ENCODE data around the gene IPP.

DNA sequence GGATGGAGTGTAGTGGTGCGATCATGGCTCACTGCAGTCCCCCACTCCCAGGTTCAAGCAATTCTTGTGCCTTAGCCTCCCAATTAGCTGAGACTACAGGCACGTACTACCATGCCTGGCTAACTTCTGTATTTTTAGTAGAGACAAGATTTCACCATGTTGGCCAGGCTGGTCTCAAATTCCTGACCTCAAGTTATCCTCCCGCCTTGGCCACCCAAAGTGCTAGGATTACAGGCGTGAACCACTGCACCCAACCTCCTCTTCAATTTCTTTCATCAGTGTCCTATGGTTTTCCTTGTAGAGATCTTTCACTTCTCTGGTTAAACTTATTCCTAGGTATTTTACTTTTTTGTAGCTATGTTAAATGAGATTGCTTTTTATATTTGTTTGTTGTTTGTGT is 42.3 kb upstream of the IPP start:
- TF ChIP-seq, protein P1, sequence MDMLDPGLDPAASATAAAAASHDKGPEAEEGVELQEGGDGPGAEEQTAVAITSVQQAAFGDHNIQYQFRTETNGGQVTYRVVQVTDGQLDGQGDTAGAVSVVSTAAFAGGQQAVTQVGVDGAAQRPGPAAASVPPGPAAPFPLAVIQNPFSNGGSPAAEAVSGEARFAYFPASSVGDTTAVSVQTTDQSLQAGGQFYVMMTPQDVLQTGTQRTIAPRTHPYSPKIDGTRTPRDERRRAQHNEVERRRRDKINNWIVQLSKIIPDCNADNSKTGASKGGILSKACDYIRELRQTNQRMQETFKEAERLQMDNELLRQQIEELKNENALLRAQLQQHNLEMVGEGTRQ (IDR thresholded peaks at IDR 0.05; ENCODE audit: low read depth, low read length), result no peak
- TF ChIP-seq POLR2A (IDR thresholded peaks at IDR 0.05; ENCODE audit: low read depth, low read length), result no peak
